Heart left ventricle (tissue), 13 donors: ENCODE data around the gene NAB1.

Experiments used
- POLR2A ChIP-seq, 2 donors: fragments of 450-650 bp; IDR thresholded peaks; one replicate each; pipeline ENCODE4 v1.6.1; 2017; ENCODE audit warnings: antibody characterized with exemption in 2 of 2, mild to moderate bottlenecking in 2 of 2, moderate library complexity in 2 of 2
- TF ChIP-seq, protein P1 (sequence below), 12 donors: fragments of 200-600 bp; sonication (generic) in 4 of 12; IDR thresholded peaks; one replicate each; pipeline versions ENCODE4 v1.5.0 to v1.8.0; 2018 to 2022; ENCODE audit warnings: antibody characterized with exemption in 12 of 12, mild to moderate bottlenecking in 5 of 12
- donor health status: ischemic (EF 13 %, LVEDD 7.1; RV severe dilation, severe dysfunction).
- donor health status: DM: no; HTN: yes; CAD: no.
- donor health status: DM: no; HTN: no; CAD: no.
- donor health status: ischemic (EF 25% LVEDD 6.9; RV normal size, moderate dysfunction).
- donor health status: ischemic (EF 25% LVEDD 5.7; RV mildly dilated, moderate dysfunction).
- donor health status: ischemic (EF 35%, LVEDD 5.7; RV mildly dilated, moderate dysfunction).
- donor health status: nonischemic (EF 11% LVEDD 7.7; RV severe dilation, severe dysfunction).
- donor health status: DM: yes; HTN: yes; CAD: no.
- donor health status: PGD.
- donor health status: ischemic (EF 29% LVEDD 5.4; RV normal size, mild dysfunction).
- donor health status: nonischemic (EF 23%, LVEDD 6.1; RV moderate dilation, normal function).

DNA sequence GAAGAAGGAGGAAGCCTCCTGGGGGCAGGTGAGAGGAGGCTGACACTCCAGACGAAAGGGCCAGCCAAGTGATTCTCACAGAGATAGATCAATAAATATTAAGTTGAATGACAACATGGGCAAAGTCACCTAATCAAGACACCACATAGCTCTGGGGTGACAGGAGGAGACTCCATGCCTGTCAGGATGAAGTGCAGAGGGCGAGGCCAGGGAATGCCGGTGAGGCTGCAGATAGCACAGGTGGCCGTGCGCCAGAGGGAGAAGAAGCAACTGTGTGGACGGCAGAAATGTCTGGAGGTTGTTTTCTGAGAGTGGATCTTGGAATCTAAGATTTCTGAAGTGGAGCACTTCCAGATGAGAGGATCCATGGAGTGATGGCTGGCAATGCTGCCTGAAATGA is 71.4 kb downstream of the NAB1 start:
- TF ChIP-seq, protein P1, sequence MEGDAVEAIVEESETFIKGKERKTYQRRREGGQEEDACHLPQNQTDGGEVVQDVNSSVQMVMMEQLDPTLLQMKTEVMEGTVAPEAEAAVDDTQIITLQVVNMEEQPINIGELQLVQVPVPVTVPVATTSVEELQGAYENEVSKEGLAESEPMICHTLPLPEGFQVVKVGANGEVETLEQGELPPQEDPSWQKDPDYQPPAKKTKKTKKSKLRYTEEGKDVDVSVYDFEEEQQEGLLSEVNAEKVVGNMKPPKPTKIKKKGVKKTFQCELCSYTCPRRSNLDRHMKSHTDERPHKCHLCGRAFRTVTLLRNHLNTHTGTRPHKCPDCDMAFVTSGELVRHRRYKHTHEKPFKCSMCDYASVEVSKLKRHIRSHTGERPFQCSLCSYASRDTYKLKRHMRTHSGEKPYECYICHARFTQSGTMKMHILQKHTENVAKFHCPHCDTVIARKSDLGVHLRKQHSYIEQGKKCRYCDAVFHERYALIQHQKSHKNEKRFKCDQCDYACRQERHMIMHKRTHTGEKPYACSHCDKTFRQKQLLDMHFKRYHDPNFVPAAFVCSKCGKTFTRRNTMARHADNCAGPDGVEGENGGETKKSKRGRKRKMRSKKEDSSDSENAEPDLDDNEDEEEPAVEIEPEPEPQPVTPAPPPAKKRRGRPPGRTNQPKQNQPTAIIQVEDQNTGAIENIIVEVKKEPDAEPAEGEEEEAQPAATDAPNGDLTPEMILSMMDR (IDR thresholded peaks at IDR 0.05): no peak
- TF ChIP-seq POLR2A (IDR thresholded peaks at IDR 0.05): no peak
